Neural crest cell (in vitro differentiated cells): Measurements from ENCODE around the gene IQCC. TPM values are rescaled to one million over a fixed set of nuclear protein-coding genes. Genes with fewer than 3 reads are reported as not detected.
A peak's percentile ranks its signal among the peaks of the same experiment; 100 is the strongest.
"Not testable (repeated sequence)": the region's sequence is repeated elsewhere in the genome, so short reads cannot be mapped to it uniquely, and the experiment has no call there.

Source experiments
- DNase-seq: peaks from one replicate; pipeline ENCODE4 v3.0.0; 2021; ENCODE audit warnings: low read depth, mixed read lengths, low spot score
- H3K27ac Mint-ChIP-seq: one replicate; pipeline ENCODE4 v1.8.0; 2021; ENCODE audit warnings: mild to moderate bottlenecking, mixed read lengths; ENCODE audit not compliant: unreplicated experiment
- H3K27me3 Mint-ChIP-seq: 2 replicates; pipeline ENCODE4 v1.8.0; 2021; ENCODE audit warnings: low read depth, mild to moderate bottlenecking, mixed read lengths
- H3K36me3 Mint-ChIP-seq: 2 replicates; pipeline ENCODE4 v1.8.0; 2021; ENCODE audit warnings: low read depth, mild to moderate bottlenecking, mixed read lengths
- H3K4me1 Mint-ChIP-seq: 2 replicates; pipeline ENCODE4 v1.8.0; 2021; ENCODE audit warnings: mixed read lengths
- H3K4me3 Mint-ChIP-seq: one replicate; pipeline ENCODE4 v1.8.0; 2021; ENCODE audit warnings: mild to moderate bottlenecking, mixed read lengths
- H3K9me3 Mint-ChIP-seq: 2 replicates; pipeline ENCODE4 v1.8.0; 2021; ENCODE audit warnings: mixed read lengths
- long read RNA-seq: library from polyadenylated mRNA; unstranded; transcript quantifications from one replicate; pipeline ENCODE4 v2.0.0, GENCODE V29; 2020
- total RNA-seq: library from RNA; stranded (reverse); gene quantifications from 2 replicates; pipeline ENCODE4 v1.2.1, GENCODE V29; 2021
- TF ChIP-seq, protein P1 (sequence below): fragments of 200-600 bp; sonication (generic); conservative IDR thresholded peaks from 2 replicates; pipeline ENCODE4 v1.5.0; 2021; ENCODE audit warnings: antibody characterized with exemption, mild to moderate bottlenecking

The IQCC gene
- 7.3 and 7.8 TPM in 2 replicates for total RNA-seq
- long read RNA-seq, transcript IQCC-201 (5 exons, 2,027 nt): major isoform, 10 of 22 reads
- long read RNA-seq, partial matches to known transcripts: 4 of 22 reads
- long read RNA-seq, other reads (novel, unspliced or antisense): 6 of 22 reads

- Mint-ChIP-seq H3K9me3 (no peaks in the 10 kb centered on the region), H3K27me3 (peaks cover 3% of the 10 kb centered on the region), H3K36me3 (no peaks in the 10 kb centered on the region), H3K4me1 (peaks cover 27% of the 10 kb centered on the region), H3K27ac (peak within 1 kb of the TSS; percentile 92), H3K4me3 (peak within 1 kb of the TSS; percentile 92)
- DNase-seq: peak; percentile 73
- TF ChIP-seq, protein P1, sequence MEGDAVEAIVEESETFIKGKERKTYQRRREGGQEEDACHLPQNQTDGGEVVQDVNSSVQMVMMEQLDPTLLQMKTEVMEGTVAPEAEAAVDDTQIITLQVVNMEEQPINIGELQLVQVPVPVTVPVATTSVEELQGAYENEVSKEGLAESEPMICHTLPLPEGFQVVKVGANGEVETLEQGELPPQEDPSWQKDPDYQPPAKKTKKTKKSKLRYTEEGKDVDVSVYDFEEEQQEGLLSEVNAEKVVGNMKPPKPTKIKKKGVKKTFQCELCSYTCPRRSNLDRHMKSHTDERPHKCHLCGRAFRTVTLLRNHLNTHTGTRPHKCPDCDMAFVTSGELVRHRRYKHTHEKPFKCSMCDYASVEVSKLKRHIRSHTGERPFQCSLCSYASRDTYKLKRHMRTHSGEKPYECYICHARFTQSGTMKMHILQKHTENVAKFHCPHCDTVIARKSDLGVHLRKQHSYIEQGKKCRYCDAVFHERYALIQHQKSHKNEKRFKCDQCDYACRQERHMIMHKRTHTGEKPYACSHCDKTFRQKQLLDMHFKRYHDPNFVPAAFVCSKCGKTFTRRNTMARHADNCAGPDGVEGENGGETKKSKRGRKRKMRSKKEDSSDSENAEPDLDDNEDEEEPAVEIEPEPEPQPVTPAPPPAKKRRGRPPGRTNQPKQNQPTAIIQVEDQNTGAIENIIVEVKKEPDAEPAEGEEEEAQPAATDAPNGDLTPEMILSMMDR: peak; percentile 13
These were observed at the start of gene IQCC for GRCh38 chr1:32205401-32206370. Gene IQCC, plus strand, starts transcription at chr1:32205671. Its CDS starts 11 bp downstream, at chr1:32205682.

DNA sequence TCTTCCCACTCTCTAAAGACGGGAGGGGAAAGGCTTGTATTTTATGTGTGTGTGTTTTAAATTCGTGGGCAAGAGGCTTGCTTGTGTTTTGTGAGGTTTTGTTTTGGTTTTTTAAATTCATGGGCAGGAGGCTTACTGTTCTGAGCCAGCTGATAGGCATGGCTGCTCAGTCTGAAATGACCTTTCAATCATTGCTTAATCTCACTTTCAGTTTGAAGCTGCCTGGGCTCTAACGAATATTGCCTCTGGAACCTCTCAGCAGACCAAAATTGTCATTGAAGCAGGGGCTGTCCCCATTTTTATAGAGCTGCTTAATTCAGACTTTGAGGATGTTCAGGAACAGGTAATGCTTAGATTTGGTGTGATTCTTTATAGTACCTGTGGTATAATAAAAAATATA is 46.3 kb upstream of the IQCC start:
- H3K27me3 Mint-ChIP-seq: no peaks in the 10 kb centered on the region

GRCh38 chr1:32163405-32163804 is 42.1 kb upstream of the IQCC start:
- Mint-ChIP-seq H3K4me3 (no peak overlapping the region), H3K36me3 (peaks cover 15% of the 10 kb centered on the region)
- TF ChIP-seq, protein P1: no peak

More for the DNA sequence above, 46.3 kb upstream of the IQCC start:
- no peak for DNase-seq
- H3K4me1 Mint-ChIP-seq: no peaks in the 10 kb centered on the region
- TF ChIP-seq, protein P1: no peak
- H3K27ac Mint-ChIP-seq: no peak overlapping the region
- H3K9me3 Mint-ChIP-seq: no peaks in the 10 kb centered on the region
- no peak overlapping the region for H3K4me3 Mint-ChIP-seq
- H3K36me3 Mint-ChIP-seq: peaks cover 16% of the 10 kb centered on the region

DNA sequence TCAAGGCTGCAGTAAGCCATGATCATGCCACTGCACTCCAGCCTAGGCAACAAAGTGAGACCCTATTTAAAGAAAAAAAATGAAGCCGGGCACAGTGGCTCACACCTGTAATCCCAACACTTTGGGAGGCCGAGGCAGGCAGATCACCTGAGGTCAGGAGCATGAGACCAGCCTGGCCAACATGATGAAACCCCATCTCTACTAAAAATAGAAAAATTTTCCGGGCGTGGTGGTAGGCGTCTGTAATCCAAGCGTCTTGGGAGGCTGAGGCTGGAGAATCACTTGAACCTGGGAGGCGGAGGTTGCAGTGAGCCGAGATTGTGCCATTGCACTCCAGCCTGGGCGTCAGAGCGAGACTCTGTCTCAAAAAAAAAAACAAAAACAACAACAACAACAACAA is 39.8 kb upstream of the IQCC start:
- H3K4me1 Mint-ChIP-seq, DNase-seq, H3K27me3 Mint-ChIP-seq, H3K27ac Mint-ChIP-seq, H3K4me3 Mint-ChIP-seq, H3K9me3 Mint-ChIP-seq: not testable (repeated sequence)
- H3K36me3 Mint-ChIP-seq: peaks cover 18% of the 10 kb centered on the region

More at GRCh38 chr1:32163405-32163804, 42.1 kb upstream of the IQCC start:
- Mint-ChIP-seq H3K27ac (peak overlapping the region; percentile 27), H3K9me3 (no peaks in the 10 kb centered on the region), H3K4me1 (no peaks in the 10 kb centered on the region), H3K27me3 (no peaks in the 10 kb centered on the region)
- DNase-seq: no peak

GRCh38 chr1:32170991-32171390 is 34.5 kb upstream of the IQCC start:
- TF ChIP-seq, protein P1: no peak
- Mint-ChIP-seq H3K4me1 (no peaks in the 10 kb centered on the region), H3K27ac (no peak overlapping the region), H3K27me3 (no peaks in the 10 kb centered on the region), H3K9me3 (no peaks in the 10 kb centered on the region), H3K4me3 (no peak overlapping the region), H3K36me3 (peaks cover 13% of the 10 kb centered on the region)
- no peak for DNase-seq
